ENCODE results near the gene IFRD2. TPM values are rescaled to one million over a fixed set of nuclear protein-coding genes. Genes with fewer than 3 reads are reported as not detected.

The IFRD2 gene
- polyA plus RNA-seq, 1 of the 3 experiments (the other 2 are of a cell fraction): 73.2 TPM

GRCh38 chr3:50327129-50327528 lies 34.9 kb upstream of the IFRD2 start:
- H3K9ac ChIP-seq: peak overlapping the region; percentile 77
- H3K4me3 ChIP-seq (ENCODE audit: low read depth in 2 of 2, low read length in 1 of 2): peak overlapping the region; percentile 88 to 97
- peaks cover 0 to 21% of the 10 kb centered on the region in 2 experiments; a peak in 2 of 4 replicates for H3K4me1 ChIP-seq (ENCODE audit: control insufficient read depth in 1 of 2, insufficient read depth in 2 of 2, low read depth in 1 of 2, low read length in 1 of 2)
- WGBS (ENCODE audit: low lambda C conversion rate): 20% methylated on average over 2 of the region's 4 CpGs
- peaks cover 39% of the 10 kb centered on the region for H3K79me2 ChIP-seq (ENCODE audit: insufficient read depth)
- CTCF ChIA-PET: interaction anchor here (1.1 to 2.3 kb wide), 7 partner anchors 9 to 135 kb away, joined by 3 to 10 read pairs (median 7); partner anchors contain the start of gene HYAL1
- no peaks in the 10 kb centered on the region for H4K20me1 ChIP-seq (ENCODE audit: insufficient read depth)
- H3K36me3 ChIP-seq (replicated peaks in 1 of 2; ENCODE audit: control insufficient read depth in 1 of 2, insufficient read depth in 2 of 2, low read length in 1 of 2): peaks cover 10 to 45% of the 10 kb centered on the region in 2 experiments
- DNase-seq: no peak
- no peak overlapping the region for H3K27ac ChIP-seq (ENCODE audit: low read depth in 2 of 2, low read length in 1 of 2)
- H3K9me3 ChIP-seq: no peaks in the 10 kb centered on the region
- peak overlapping the region; percentile 87 for H3K4me2 ChIP-seq
- no peak for TF ChIP-seq TEAD4 (IDR thresholded peaks at IDR 0.05; ENCODE audit: borderline replicate concordance, insufficient read depth)
- TF ChIP-seq JUND (IDR thresholded peaks at IDR 0.05): no peak
- TF ChIP-seq USF1 (IDR thresholded peaks at IDR 0.05; ENCODE audit: borderline replicate concordance, low read depth): no peak
- no peak for TF ChIP-seq SMC3 (IDR thresholded peaks at IDR 0.05; ENCODE audit: low read depth, low read length)
- no peak for TF ChIP-seq NRF1 (IDR thresholded peaks at IDR 0.05; ENCODE audit: low read depth, low read length)
- TF ChIP-seq CHD2 (IDR thresholded peaks at IDR 0.05; ENCODE audit: low read length, partially characterized antibody): no peak
- no peak for TF ChIP-seq FOXJ3 (CRISPR knock-in tag; IDR thresholded peaks at IDR 0.05)
- TF ChIP-seq RCOR1 (IDR thresholded peaks at IDR 0.05; ENCODE audit: low read length): no peak
- TF ChIP-seq RFX5 (IDR thresholded peaks at IDR 0.05; ENCODE audit: low read length): no peak
- no peak for TF ChIP-seq CTCF (IDR thresholded peaks at IDR 0.05)
- TF ChIP-seq RXRA (IDR thresholded peaks at IDR 0.05; ENCODE audit: borderline replicate concordance, low read depth): no peak
- TF ChIP-seq GABPA (IDR thresholded peaks at IDR 0.05; ENCODE audit: low read depth): no peak
- H3K27me3 ChIP-seq (ENCODE audit: insufficient read depth): no peaks in the 10 kb centered on the region
- H3F3A ChIP-seq (replicated peaks; ENCODE audit: insufficient read depth): peaks cover 37% of the 10 kb centered on the region
- no peaks in the 10 kb centered on the region for H3K9me2 ChIP-seq
- POLR2A ChIA-PET: interaction anchor here (1.2 to 2.5 kb wide), 2 partner anchors 11 to 28 kb away, joined by 5 to 38 read pairs; partner anchors contain the start of genes HYAL3 and NAA80
- no peak overlapping the region for H2AFZ ChIP-seq (ENCODE audit: low read depth)

GRCh38 chr3:50326182-50326541 lies 33.9 kb upstream of the IFRD2 start:
- H3K36me3 ChIP-seq (replicated peaks in 1 of 2; ENCODE audit: control insufficient read depth in 1 of 2, insufficient read depth in 2 of 2, low read length in 1 of 2): peaks cover 4 to 36% of the 10 kb centered on the region in 2 experiments
- H3K9me2 ChIP-seq: no peaks in the 10 kb centered on the region
- H3K4me2 ChIP-seq: no peak overlapping the region
- peaks cover 36% of the 10 kb centered on the region for H3F3A ChIP-seq (replicated peaks; ENCODE audit: insufficient read depth)
- DNase-seq: no peak
- H3K9me3 ChIP-seq: no peaks in the 10 kb centered on the region
- CTCF ChIA-PET: interaction anchor here (1.5 kb wide), 1 partner anchor 9 kb away, joined by 4 read pairs; no protein-coding TSS in a partner anchor
- POLR2A ChIA-PET: no interaction called here
- no peak overlapping the region for H3K4me3 ChIP-seq (ENCODE audit: low read depth in 2 of 2, low read length in 1 of 2)
- no peaks in the 10 kb centered on the region for H4K20me1 ChIP-seq (ENCODE audit: insufficient read depth)
- H3K27ac ChIP-seq (ENCODE audit: low read depth in 2 of 2, low read length in 1 of 2): no peak overlapping the region
- 92% methylated on average over 8 of the region's 8 CpGs for WGBS (ENCODE audit: low lambda C conversion rate)
- peaks cover 29% of the 10 kb centered on the region for H3K79me2 ChIP-seq (ENCODE audit: insufficient read depth)
- no peaks in the 10 kb centered on the region for H3K27me3 ChIP-seq (ENCODE audit: insufficient read depth)
- no peak overlapping the region for H2AFZ ChIP-seq (ENCODE audit: low read depth)
- peaks cover 0 to 25% of the 10 kb centered on the region in 2 experiments; a peak in 2 of 4 replicates for H3K4me1 ChIP-seq (ENCODE audit: control insufficient read depth in 1 of 2, insufficient read depth in 2 of 2, low read depth in 1 of 2, low read length in 1 of 2)
- no peak overlapping the region for H3K9ac ChIP-seq
- TF ChIP-seq PBX3 (IDR thresholded peaks at IDR 0.05) (no peak), MXI1 (IDR thresholded peaks at IDR 0.05; ENCODE audit: low read depth, low read length) (no peak), FOXM1 (IDR thresholded peaks at IDR 0.05; ENCODE audit: low read depth) (no peak), EZH2phosphoT487 (IDR thresholded peaks at IDR 0.05; ENCODE audit: borderline replicate concordance, low read depth) (no peak), ELF1 (IDR thresholded peaks at IDR 0.05) (no peak), ZBTB33 (IDR thresholded peaks at IDR 0.05; ENCODE audit: borderline replicate concordance, low read depth) (no peak), IRF3 (IDR thresholded peaks at IDR 0.05; ENCODE audit: low read depth, low read length) (no peak), CTCF (IDR thresholded peaks at IDR 0.05) (no peak), RFX5 (IDR thresholded peaks at IDR 0.05; ENCODE audit: low read length) (no peak)

Data from SK-N-SH (cell line).